Thyroid gland (tissue), 4 donors: ENCODE data around the gene ATP10B. TPM values are rescaled to one million over a fixed set of nuclear protein-coding genes. Genes with fewer than 3 reads are reported as not detected.

Source experiments
- DNase-seq, 2 donors: peaks; one replicate each; pipeline ENCODE4 v3.0.0-alpha.2; 2019
- H3K27ac ChIP-seq, 3 donors: fragments of 200-600 bp; sonication (generic); 1 replicate in 2 of 3; 2 replicates in 1 of 3; pipeline ENCODE4 v1.5.1; 2016 to 2019; ENCODE audit warnings: mild to moderate bottlenecking in 1 of 3, moderate library complexity in 1 of 3
- H3K27me3 ChIP-seq: fragments of 200-600 bp; sonication (generic); one replicate; pipeline ENCODE4 v1.5.1; 2019
- H3K36me3 ChIP-seq, 2 donors: fragments of 200-600 bp; sonication (generic); one replicate each; pipeline ENCODE4 v1.5.1; 2016 to 2019
- H3K4me1 ChIP-seq, 2 donors: fragments of 200-600 bp; sonication (generic); one replicate each; pipeline ENCODE4 v1.5.1; 2017 to 2019
- H3K4me3 ChIP-seq, 3 donors: fragments of 200-600 bp; sonication (generic); replicated peaks in 1 of 3; 1 replicate in 2 of 3; 2 replicates in 1 of 3; pipeline ENCODE4 v1.5.1; 2016; ENCODE audit warnings: mild to moderate bottlenecking in 1 of 3
- H3K9me3 ChIP-seq: fragments of 200-600 bp; sonication (generic); one replicate; pipeline ENCODE4 v1.5.1; 2017
- POLR2A ChIP-seq, 2 donors: fragments of 450-650 bp; IDR thresholded peaks; one replicate each; pipeline ENCODE4 v1.6.1; 2017; ENCODE audit warnings: antibody characterized with exemption in 2 of 2, mild to moderate bottlenecking in 2 of 2, moderate library complexity in 1 of 2
- WGBS, 2 donors: methylation state at CpG; one replicate each; pipeline ENCODE4 v1.1.5; 2017; 5-methylcytosine and 5-hydroxymethylcytosine counted together
- intact Hi-C: fragments of 100-400 bp; cut with DNase I; formaldehyde crosslinking; loops from one replicate; pipeline ENCODE4 v1.15.1; 2023
- total RNA-seq, 4 donors: library from RNA; depleted of rRNA; stranded (reverse); fragments of >200 nt; gene quantifications; one replicate each; pipeline ENCODE4 v1.2.3, GENCODE V29; 2016
- TF ChIP-seq, protein P1 (sequence below), 6 experiments: fragments of 200-600 bp in 3 of 6; fragments of 450-650 bp in 3 of 6; sonication (generic) in 3 of 6; IDR thresholded peaks; one replicate each; pipeline ENCODE4 v1.5.1; 2016 to 2019; ENCODE audit warnings: antibody characterized with exemption in 6 of 6, mild to moderate bottlenecking in 2 of 6, inconsistent platforms in 1 of 6, moderate library complexity in 1 of 6

The ATP10B gene
- total RNA-seq, 4 donors from 2014 or later = 0.13 to 0.42 (median 0.15) TPM; not detected in 1

GRCh38 chr5:160694896-160695295 is 157.1 kb downstream of the ATP10B start:
- H3K27ac ChIP-seq = no peak overlapping the region
- intact Hi-C loops = no loop called here
- no peaks in the 10 kb centered on the region for H3K4me1 ChIP-seq
- WGBS, 2 donors = 67 to 76% methylated on average over 2 of the region's 2 CpGs
- no peak overlapping the region for H3K4me3 ChIP-seq
- no peaks in the 10 kb centered on the region for H3K36me3 ChIP-seq
- no peak for DNase-seq
- no peaks in the 10 kb centered on the region for H3K27me3 ChIP-seq
- TF ChIP-seq POLR2A (IDR thresholded peaks at IDR 0.05) = no peak
- TF ChIP-seq, protein P1, sequence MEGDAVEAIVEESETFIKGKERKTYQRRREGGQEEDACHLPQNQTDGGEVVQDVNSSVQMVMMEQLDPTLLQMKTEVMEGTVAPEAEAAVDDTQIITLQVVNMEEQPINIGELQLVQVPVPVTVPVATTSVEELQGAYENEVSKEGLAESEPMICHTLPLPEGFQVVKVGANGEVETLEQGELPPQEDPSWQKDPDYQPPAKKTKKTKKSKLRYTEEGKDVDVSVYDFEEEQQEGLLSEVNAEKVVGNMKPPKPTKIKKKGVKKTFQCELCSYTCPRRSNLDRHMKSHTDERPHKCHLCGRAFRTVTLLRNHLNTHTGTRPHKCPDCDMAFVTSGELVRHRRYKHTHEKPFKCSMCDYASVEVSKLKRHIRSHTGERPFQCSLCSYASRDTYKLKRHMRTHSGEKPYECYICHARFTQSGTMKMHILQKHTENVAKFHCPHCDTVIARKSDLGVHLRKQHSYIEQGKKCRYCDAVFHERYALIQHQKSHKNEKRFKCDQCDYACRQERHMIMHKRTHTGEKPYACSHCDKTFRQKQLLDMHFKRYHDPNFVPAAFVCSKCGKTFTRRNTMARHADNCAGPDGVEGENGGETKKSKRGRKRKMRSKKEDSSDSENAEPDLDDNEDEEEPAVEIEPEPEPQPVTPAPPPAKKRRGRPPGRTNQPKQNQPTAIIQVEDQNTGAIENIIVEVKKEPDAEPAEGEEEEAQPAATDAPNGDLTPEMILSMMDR (IDR thresholded peaks at IDR 0.05) = no peak
- no peaks in the 10 kb centered on the region for H3K9me3 ChIP-seq

DNA sequence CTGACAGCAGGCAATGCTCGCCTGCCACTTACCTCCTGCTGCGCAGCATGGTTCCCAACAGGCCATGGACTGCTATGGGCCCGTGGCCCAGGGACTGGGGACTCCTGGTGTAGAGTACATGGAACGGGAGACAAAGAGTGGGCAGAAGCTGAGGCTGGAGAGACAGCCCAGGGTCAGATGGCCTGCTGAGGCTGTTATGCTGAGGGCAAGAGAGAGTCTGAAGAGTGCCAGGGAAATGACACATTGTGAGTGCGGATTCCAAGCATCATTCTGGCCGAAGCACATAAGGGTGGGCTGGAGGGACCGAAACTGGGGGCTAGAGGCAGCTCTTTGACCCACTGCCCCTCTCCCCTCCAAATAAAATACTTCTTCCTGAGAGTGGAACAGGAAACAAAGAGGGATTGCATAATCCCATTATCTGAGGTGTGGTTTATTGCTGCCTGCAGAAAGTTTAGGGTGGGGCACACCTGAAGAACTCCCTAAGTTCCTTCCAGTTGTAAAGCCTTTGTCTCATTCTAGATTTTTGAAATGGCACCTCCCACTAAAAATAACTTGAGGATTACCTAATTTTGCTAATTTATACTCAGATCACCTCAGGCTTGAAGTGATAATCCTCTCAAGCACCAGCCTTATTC is 158.1 kb downstream of the ATP10B start:
- no peak for TF ChIP-seq POLR2A (IDR thresholded peaks at IDR 0.05)
- TF ChIP-seq, protein P1 (IDR thresholded peaks at IDR 0.05) = no peak
- no peaks in the 10 kb centered on the region for H3K9me3 ChIP-seq
- no peak for DNase-seq
- 75 to 77% methylated on average over 7 of the region's 7 CpGs for WGBS, 2 donors
- intact Hi-C loops = no loop called here
- H3K4me1 ChIP-seq = no peaks in the 10 kb centered on the region
- no peaks in the 10 kb centered on the region for H3K36me3 ChIP-seq
- H3K27me3 ChIP-seq = no peaks in the 10 kb centered on the region
- no peak overlapping the region for H3K4me3 ChIP-seq
- H3K27ac ChIP-seq = no peak overlapping the region

DNA sequence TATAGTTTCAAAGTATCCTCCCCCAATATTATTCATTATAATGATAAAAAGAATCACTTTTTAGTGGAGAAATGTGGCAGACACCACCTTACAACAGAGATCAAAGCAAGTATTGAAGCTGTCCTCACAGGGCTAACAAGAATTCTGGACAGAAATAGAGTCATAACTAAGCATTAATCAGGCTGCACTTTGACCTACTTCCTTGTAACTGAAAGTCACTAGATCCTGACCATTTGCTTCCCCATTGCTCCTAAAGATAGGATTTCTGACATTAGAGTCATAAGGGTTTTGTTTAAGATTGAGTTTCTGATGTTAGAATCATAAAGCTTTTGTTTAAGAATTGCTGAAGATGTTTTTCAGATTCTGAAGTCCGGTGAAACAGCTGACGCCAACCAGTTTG is 159.7 kb downstream of the ATP10B start:
- WGBS, 2 donors = 95 to 96% methylated on average over 2 of the region's 2 CpGs
- intact Hi-C loops = no loop called here
- H3K27me3 ChIP-seq = no peaks in the 10 kb centered on the region
- no peak overlapping the region for H3K27ac ChIP-seq
- no peaks in the 10 kb centered on the region for H3K4me1 ChIP-seq
- no peaks in the 10 kb centered on the region for H3K9me3 ChIP-seq
- no peak for DNase-seq
- H3K4me3 ChIP-seq = no peak overlapping the region
- H3K36me3 ChIP-seq = no peaks in the 10 kb centered on the region
- TF ChIP-seq POLR2A (IDR thresholded peaks at IDR 0.05) = no peak
- TF ChIP-seq, protein P1 (IDR thresholded peaks at IDR 0.05) = no peak

- Histone ChIP-seq H3K4me3 (no peak overlapping the region), H3K9me3 (no peaks in the 10 kb centered on the region), H3K27me3 (no peaks in the 10 kb centered on the region), H3K36me3 (no peaks in the 10 kb centered on the region), H3K4me1 (no peaks in the 10 kb centered on the region), H3K27ac (no peak overlapping the region)
- 49 to 52% methylated on average over 6 of the region's 6 CpGs for WGBS, 2 donors
- TF ChIP-seq POLR2A (IDR thresholded peaks at IDR 0.05) = no peak
- TF ChIP-seq, protein P1 (IDR thresholded peaks at IDR 0.05) = peak in 4 of 6 experiments; percentile 29 to 56 (median 42)
- intact Hi-C loops = loop anchor here (10.0 kb wide), 1 partner anchor 99 kb away; no protein-coding TSS in a partner anchor
- no peak for DNase-seq
These were observed 166.3 kb downstream of the ATP10B start for GRCh38 chr5:160685695-160686094.

- Histone ChIP-seq H3K4me1 (no peaks in the 10 kb centered on the region), H3K9me3 (no peaks in the 10 kb centered on the region), H3K36me3 (no peaks in the 10 kb centered on the region), H3K4me3 (no peak overlapping the region), H3K27ac (no peak overlapping the region), H3K27me3 (no peaks in the 10 kb centered on the region)
- DNase-seq = no peak
- intact Hi-C loops = loop anchor here (10.0 kb wide), 1 partner anchor 100 kb away; no protein-coding TSS in a partner anchor
- WGBS, 2 donors = 32 to 43% methylated on average over 1 of the region's 1 CpG
- TF ChIP-seq, protein P1 (IDR thresholded peaks at IDR 0.05) = no peak
- no peak for TF ChIP-seq POLR2A (IDR thresholded peaks at IDR 0.05)
These were observed 166.8 kb downstream of the ATP10B start for GRCh38 chr5:160685219-160685618.
